ENCODE measurements around the gene ARSA.

- TF ChIP-seq POLR2AphosphoS5 (IDR thresholded peaks at IDR 0.05) (no peak), CTCF (IDR thresholded peaks at IDR 0.05) (no peak), POLR2A (IDR thresholded peaks at IDR 0.05) (no peak)
Measured at GRCh38 chr22:50600967-50601668, 26.8 kb downstream of the ARSA start.

Data from prostate gland (tissue), 2 donors.